Neural cell (in vitro differentiated cells): ENCODE data around the gene OS9. TPM values are rescaled to one million over a fixed set of nuclear protein-coding genes. Genes with fewer than 3 reads are reported as not detected.

Source experiments
- H2AFZ ChIP-seq: fragments of 200-600, 300-800 bp; sonication (generic), shearing (Covaris generic); 2 replicates; pipeline ENCODE4 v1.6.0; 2014; ENCODE audit warnings: low read depth, mild to moderate bottlenecking, antibody characterized with exemption, low read length, moderate library complexity
- H3F3A ChIP-seq: fragments of 200-600 bp; shearing (Covaris generic); 2 replicates; pipeline ENCODE4 v1.6.1; 2016; ENCODE audit warnings: mild to moderate bottlenecking, moderate library complexity, mixed read lengths, antibody characterized with exemption, low read length; ENCODE audit not compliant: insufficient read depth, poor library complexity, severe bottlenecking
- H3K27ac ChIP-seq: fragments of 200-600, 300-800 bp; sonication (generic), shearing (Covaris generic); 2 replicates; pipeline ENCODE4 v1.5.1; 2014; ENCODE audit warnings: mild to moderate bottlenecking, low read length, moderate library complexity
- H3K27me3 ChIP-seq: fragments of 300-800, 200-600 bp; sonication (generic), shearing (Covaris generic); 2 replicates; pipeline ENCODE4 v1.6.0; 2014; ENCODE audit warnings: mild to moderate bottlenecking, low read depth, low read length, moderate library complexity; ENCODE audit not compliant: insufficient read depth
- H3K36me3 ChIP-seq: fragments of 300-800, 200-600 bp; sonication (generic), shearing (Covaris generic); 2 replicates; pipeline ENCODE4 v1.5.1; 2014; ENCODE audit warnings: mild to moderate bottlenecking, antibody characterized with exemption, low read length, moderate library complexity; ENCODE audit not compliant: insufficient read depth
- H3K4me2 ChIP-seq: fragments of 300-800, 200-600 bp; sonication (generic), shearing (Covaris generic); 2 replicates; pipeline ENCODE4 v1.6.0; 2014; ENCODE audit warnings: mild to moderate bottlenecking, low read length
- H3K4me3 ChIP-seq: fragments of 300-800, 200-600 bp; sonication (generic), shearing (Covaris generic); 2 replicates; pipeline ENCODE4 v1.5.1; 2014; ENCODE audit warnings: mild to moderate bottlenecking, low read length, moderate library complexity
- H3K79me2 ChIP-seq: fragments of 200-600 bp; shearing (Covaris generic); replicated peaks from 2 replicates; pipeline ENCODE4 v1.6.0; 2014; ENCODE audit warnings: mild to moderate bottlenecking, low read length, moderate library complexity; ENCODE audit not compliant: insufficient read depth
- H3K9ac ChIP-seq: fragments of 300-800, 200-600 bp; sonication (generic), shearing (Covaris generic); 2 replicates; pipeline ENCODE4 v1.6.1; 2016; ENCODE audit warnings: mild to moderate bottlenecking, low read length, mixed read lengths
- H3K9me2 ChIP-seq: fragments of 200-600 bp; shearing (Covaris generic); 2 replicates; pipeline ENCODE4 v1.6.1; 2016; ENCODE audit warnings: mild to moderate bottlenecking, low read length, mixed read lengths; ENCODE audit not compliant: insufficient read depth
- H3K9me3 ChIP-seq: fragments of 200-600, 300-800 bp; sonication (generic), shearing (Covaris generic); 2 replicates; pipeline ENCODE4 v1.6.1; 2016; ENCODE audit warnings: mild to moderate bottlenecking, mixed run types, low read length, moderate library complexity, mixed read lengths
- H4K20me1 ChIP-seq: fragments of 200-600 bp; shearing (Covaris generic); 2 replicates; pipeline ENCODE4 v1.6.1; 2016; ENCODE audit warnings: mild to moderate bottlenecking, mixed run types; ENCODE audit not compliant: insufficient read depth
- CTCF ChIP-seq: fragments of 450-650 bp; IDR thresholded peaks from 2 replicates; pipeline ENCODE4 v1.5.1; 2014; ENCODE audit warnings: antibody characterized with exemption, mild to moderate bottlenecking, moderate library complexity; ENCODE audit not compliant: poor library complexity, severe bottlenecking
- EP300 ChIP-seq: fragments of 450-650 bp; conservative IDR thresholded peaks from 2 replicates; pipeline ENCODE4 v1.6.1; 2014; ENCODE audit warnings: antibody characterized with exemption, mild to moderate bottlenecking, moderate library complexity; ENCODE audit not compliant: poor library complexity, severe bottlenecking
- EZH2 ChIP-seq: fragments of 200-600, 300-800 bp; shearing (Covaris generic), sonication (generic); IDR thresholded peaks from 2 replicates; pipeline ENCODE4 v1.6.1; 2014; ENCODE audit warnings: antibody characterized with exemption, low read length, borderline replicate concordance, mild to moderate bottlenecking; ENCODE audit not compliant: insufficient read depth, poor library complexity, severe bottlenecking
- MXI1 ChIP-seq: fragments of 450-650 bp; conservative IDR thresholded peaks from 2 replicates; pipeline ENCODE4 v1.6.1; 2014; ENCODE audit warnings: antibody characterized with exemption, mild to moderate bottlenecking; ENCODE audit not compliant: poor library complexity, severe bottlenecking
- POLR2AphosphoS5 ChIP-seq: IDR thresholded peaks from 2 replicates; pipeline ENCODE4 v1.6.1; 2012
- RAD21 ChIP-seq: fragments of 450-650 bp; conservative IDR thresholded peaks from 2 replicates; pipeline ENCODE4 v1.6.1; 2014; ENCODE audit warnings: antibody characterized with exemption, mild to moderate bottlenecking, moderate library complexity
- REST ChIP-seq: IDR thresholded peaks from 2 replicates; pipeline ENCODE4 v1.6.1; 2012; ENCODE audit warnings: borderline replicate concordance
- SMC3 ChIP-seq: fragments of 450-650 bp; conservative IDR thresholded peaks from 2 replicates; pipeline ENCODE4 v1.6.1; 2014; ENCODE audit warnings: antibody characterized with exemption, mild to moderate bottlenecking, moderate library complexity; ENCODE audit not compliant: poor library complexity
- TAF1 ChIP-seq: IDR thresholded peaks from 2 replicates; pipeline ENCODE4 v1.6.1; 2012; ENCODE audit warnings: low read depth
- polyA plus RNA-seq: library from polyadenylated mRNA; depleted of rRNA; stranded (reverse); fragments of >200 nt; gene quantifications from 2 replicates; pipeline ENCODE4 v1.2.3, GENCODE V29; 2014

Gene OS9
- polyA plus RNA-seq, 1 donor from 2014 or later: 248 TPM

- Histone ChIP-seq H3K9me2 (no peaks in the 10 kb centered on the region), H3K9ac (no peak overlapping the region), H3K4me3 (no peak overlapping the region), H4K20me1 (no peaks in the 10 kb centered on the region), H3K36me3 (peaks cover 16% of the 10 kb centered on the region), H3K9me3 (no peaks in the 10 kb centered on the region), H3K4me2 (no peak overlapping the region), H3F3A (no peaks in the 10 kb centered on the region), H3K27me3 (peaks cover 58% of the 10 kb centered on the region), H3K27ac (no peak overlapping the region), H2AFZ (no peak overlapping the region), H3K79me2 (no peaks in the 10 kb centered on the region)
- TF ChIP-seq POLR2AphosphoS5 (no peak), EP300 (no peak), MXI1 (no peak), CTCF (no peak), SMC3 (no peak), REST (no peak), EZH2 (no peak)
Measured at GRCh38 chr12:57729321-57729844, 35.5 kb downstream of the OS9 start.

GRCh38 chr12:57730336-57731067 is 36.6 kb downstream of the OS9 start:
- H3K9me3 ChIP-seq: no peaks in the 10 kb centered on the region

More at GRCh38 chr12:57730336-57731067, 36.6 kb downstream of the OS9 start:
- peaks cover 68% of the 10 kb centered on the region for H3K27me3 ChIP-seq
- no peaks in the 10 kb centered on the region for H3K79me2 ChIP-seq
- no peak for TF ChIP-seq EZH2
- no peak for TF ChIP-seq TAF1
- TF ChIP-seq CTCF: no peak
- TF ChIP-seq POLR2AphosphoS5: no peak
- TF ChIP-seq REST: no peak
- no peak for TF ChIP-seq EP300
- TF ChIP-seq SMC3: no peak
- no peak for TF ChIP-seq RAD21
- TF ChIP-seq MXI1: no peak
- H2AFZ ChIP-seq: no peak overlapping the region
- no peak overlapping the region for H3K4me2 ChIP-seq
- no peak overlapping the region for H3K27ac ChIP-seq
- H3K9me2 ChIP-seq: no peaks in the 10 kb centered on the region
- peaks cover 1% of the 10 kb centered on the region for H4K20me1 ChIP-seq
- no peak overlapping the region for H3K9ac ChIP-seq
- H3K4me3 ChIP-seq: no peak overlapping the region
- H3F3A ChIP-seq: no peaks in the 10 kb centered on the region
- H3K36me3 ChIP-seq: peaks cover 20% of the 10 kb centered on the region
